Bronchial epithelial cell (primary cell): Measurements from ENCODE around the gene UROD. TPM values are rescaled to one million over a fixed set of nuclear protein-coding genes. Genes with fewer than 3 reads are reported as not detected.

Experiments
- DNase-seq: peaks from one replicate; pipeline ENCODE4 v3.0.0-alpha.2; 2010; ENCODE audit warnings: low read depth
- FAIRE-seq: peaks from 2 replicates; lab custom pipeline; 2011; peaks lifted over from hg19 to GRCh38; lab: Jason Lieb, UNC
- H3K27me3 ChIP-seq: 2 replicates; pipeline ENCODE4 v1.5.1; 2011; ENCODE audit warnings: low read length; ENCODE audit not compliant: control insufficient read depth, insufficient read depth
- H3K36me3 ChIP-seq: 2 replicates; pipeline ENCODE4 v1.5.1; 2011; ENCODE audit warnings: low read length; ENCODE audit not compliant: control insufficient read depth, insufficient read depth
- H3K4me3 ChIP-seq: 2 replicates; pipeline ENCODE4 v1.5.1; 2011; ENCODE audit warnings: mild to moderate bottlenecking, low read depth, low read length, control low read depth
- CTCF ChIP-seq: IDR thresholded peaks from 2 replicates; pipeline ENCODE4 v1.5.1; 2011; ENCODE audit warnings: mild to moderate bottlenecking, moderate library complexity, low read length, control low read depth, inconsistent platforms; ENCODE audit not compliant: insufficient read depth, severe bottlenecking
- total RNA-seq: library from RNA; depleted of rRNA; stranded (reverse); fragments of >200 nt; gene quantifications from 2 replicates; pipeline ENCODE4 v1.2.1, GENCODE V29; 2014

The UROD gene
- 122 and 151 TPM in 2 replicates for total RNA-seq

GRCh38 chr1:45011837-45012638, at the start of gene UROD:
UROD (plus strand) TSS chr1:45012254; CDS start chr1:45012266, 12 bp downstream.
- H3K36me3 ChIP-seq = peaks cover 27% of the 10 kb centered on the region
- H3K4me3 ChIP-seq = peak within 1 kb of the TSS; percentile 68
- no peak for TF ChIP-seq CTCF
- FAIRE-seq (peak; percentile 95), DNase-seq (peak; percentile 89)
- H3K27me3 ChIP-seq = no peaks in the 10 kb centered on the region

- H3K36me3 ChIP-seq = no peaks in the 10 kb centered on the region
- TF ChIP-seq CTCF = no peak
- no peak for DNase-seq
- H3K4me3 ChIP-seq = no peak overlapping the region
- H3K27me3 ChIP-seq = no peaks in the 10 kb centered on the region
- no peak for FAIRE-seq
Measured at GRCh38 chr1:44962729-44963128, 49.3 kb upstream of the UROD start.

GRCh38 chr1:44964396-44964795, 47.7 kb upstream of the UROD start:
- DNase-seq (peak; percentile 55), FAIRE-seq (no peak)
- TF ChIP-seq CTCF = no peak
- Histone ChIP-seq H3K27me3 (no peaks in the 10 kb centered on the region), H3K4me3 (no peak overlapping the region), H3K36me3 (no peaks in the 10 kb centered on the region)

- TF ChIP-seq CTCF = no peak
- Histone ChIP-seq H3K4me3 (no peak overlapping the region), H3K36me3 (peaks cover 2% of the 10 kb centered on the region), H3K27me3 (no peaks in the 10 kb centered on the region)
- FAIRE-seq (no peak), DNase-seq (no peak)
Measured at GRCh38 chr1:44970317-44970716, 41.7 kb upstream of the UROD start.

- TF ChIP-seq CTCF = no peak
- Histone ChIP-seq H3K27me3 (no peaks in the 10 kb centered on the region), H3K4me3 (no peak overlapping the region), H3K36me3 (peaks cover 4% of the 10 kb centered on the region)
- FAIRE-seq (no peak), DNase-seq (no peak)
Measured at GRCh38 chr1:44973645-44974044, 38.4 kb upstream of the UROD start.
